Activated T-helper 1 cell treated with anti-CD3 and anti-CD28 coated beads, Interleukin-12 subunit alpha, Interleukin-12 subunit beta, Interleukin-2, Interleukin-4 antibody, amounts not matched to agents 30 ng/mL and 10 ng/mL and 1 ng/mL, durations not matched to agents 14 hours and 24 hours and 36 hours (primary cell): Measurements from ENCODE around the gene FGD3. TPM values are rescaled to one million over a fixed set of nuclear protein-coding genes. Genes with fewer than 3 reads are reported as not detected.
A peak's percentile ranks its signal among the peaks of the same experiment; 100 is the strongest.
"Not testable (repeated sequence)": the region's sequence is repeated elsewhere in the genome, so short reads cannot be mapped to it uniquely, and the experiment has no call there.

ENCODE experiments used
- DNase-seq: peaks from one replicate; pipeline ENCODE4 v3.0.0; 2021; ENCODE audit warnings: low spot score
- H3K27ac Mint-ChIP-seq: one replicate; pipeline ENCODE4 v1.8.0; 2021; ENCODE audit warnings: mild to moderate bottlenecking, mixed read lengths
- H3K27me3 Mint-ChIP-seq: one replicate; pipeline ENCODE4 v1.8.0; 2022; ENCODE audit warnings: mild to moderate bottlenecking, moderate library complexity, mixed read lengths; ENCODE audit not compliant: insufficient read depth
- H3K36me3 Mint-ChIP-seq: one replicate; pipeline ENCODE4 v1.8.0; 2021; ENCODE audit warnings: low read depth, mixed read lengths
- H3K4me1 Mint-ChIP-seq: one replicate; pipeline ENCODE4 v1.8.0; 2021; ENCODE audit warnings: low read depth, mixed read lengths
- H3K4me3 Mint-ChIP-seq: one replicate; pipeline ENCODE4 v1.8.0; 2021; ENCODE audit warnings: mild to moderate bottlenecking, moderate library complexity, mixed read lengths
- H3K9me3 Mint-ChIP-seq: one replicate; pipeline ENCODE4 v1.8.0; 2021; ENCODE audit warnings: mixed read lengths
- intact Hi-C: fragments of 100-400 bp; cut with micrococcal nuclease; formaldehyde crosslinking; loops from one replicate; pipeline ENCODE4 v1.15.1; 2024
- total RNA-seq: library from RNA; stranded (reverse); gene quantifications from 2 replicates; pipeline ENCODE4 v1.2.3, GENCODE V29; 2022

FGD3 gene
- total RNA-seq, 1 donor from 2014 or later, result 43.9 TPM

- intact Hi-C loops, result loop anchor here (10.0 kb wide), 1 partner anchor 296 kb away; no protein-coding TSS in a partner anchor
- Mint-ChIP-seq H3K9me3 (no peaks in the 10 kb centered on the region), H3K27ac (no peak overlapping the region), H3K4me3 (no peak overlapping the region), H3K4me1 (peaks cover 11% of the 10 kb centered on the region), H3K27me3 (no peaks in the 10 kb centered on the region), H3K36me3 (peaks cover 31% of the 10 kb centered on the region)
- DNase-seq, result no peak
Measured at GRCh38 chr9:93008457-93008856, 61.1 kb downstream of the FGD3 start.

GRCh38 chr9:93009337-93010015, 62.2 kb downstream of the FGD3 start:
- H3K36me3 Mint-ChIP-seq, result peaks cover 32% of the 10 kb centered on the region
- no peak overlapping the region for H3K4me3 Mint-ChIP-seq
- H3K9me3 Mint-ChIP-seq, result no peaks in the 10 kb centered on the region
- no peaks in the 10 kb centered on the region for H3K27me3 Mint-ChIP-seq
- intact Hi-C loops, result loop anchor here (10.0 kb wide), 1 partner anchor 295 kb away; no protein-coding TSS in a partner anchor
- no peak overlapping the region for H3K27ac Mint-ChIP-seq
- H3K4me1 Mint-ChIP-seq, result peaks cover 1% of the 10 kb centered on the region
- no peak for DNase-seq

- DNase-seq, result no peak
- Mint-ChIP-seq H3K27me3 (no peaks in the 10 kb centered on the region), H3K9me3 (no peaks in the 10 kb centered on the region), H3K4me1 (no peaks in the 10 kb centered on the region), H3K27ac (no peak overlapping the region), H3K36me3 (peaks cover 32% of the 10 kb centered on the region), H3K4me3 (no peak overlapping the region)
- intact Hi-C loops, result no loop called here
Measured at GRCh38 chr9:93010056-93010455, 62.7 kb downstream of the FGD3 start.

GRCh38 chr9:93010704-93011103, 63.4 kb downstream of the FGD3 start:
- Mint-ChIP-seq H3K4me3 (no peak overlapping the region), H3K27me3 (no peaks in the 10 kb centered on the region), H3K9me3 (no peaks in the 10 kb centered on the region), H3K27ac (peak overlapping the region; percentile 13), H3K4me1 (no peaks in the 10 kb centered on the region), H3K36me3 (peaks cover 33% of the 10 kb centered on the region)
- DNase-seq, result no peak
- intact Hi-C loops, result no loop called here

GRCh38 chr9:93011114-93011513, 63.8 kb downstream of the FGD3 start:
- H3K9me3 Mint-ChIP-seq, result no peaks in the 10 kb centered on the region
- H3K4me3 Mint-ChIP-seq, result no peak overlapping the region
- intact Hi-C loops, result no loop called here
- peaks cover 35% of the 10 kb centered on the region for H3K36me3 Mint-ChIP-seq
- no peaks in the 10 kb centered on the region for H3K4me1 Mint-ChIP-seq
- H3K27me3 Mint-ChIP-seq, result no peaks in the 10 kb centered on the region
- no peak overlapping the region for H3K27ac Mint-ChIP-seq
- no peak for DNase-seq

- intact Hi-C loops, result no loop called here
- no peaks in the 10 kb centered on the region for H3K27me3 Mint-ChIP-seq
- no peak for DNase-seq
Measured at GRCh38 chr9:93012963-93013855, 65.9 kb downstream of the FGD3 start.

GRCh38 chr9:93013856-93014582, 66.7 kb downstream of the FGD3 start:
- peaks cover 38% of the 10 kb centered on the region for H3K36me3 Mint-ChIP-seq
- no peak for DNase-seq

More at GRCh38 chr9:93012963-93013855, 65.9 kb downstream of the FGD3 start:
- Mint-ChIP-seq H3K36me3 (peaks cover 39% of the 10 kb centered on the region), H3K9me3 (no peaks in the 10 kb centered on the region), H3K4me1 (no peaks in the 10 kb centered on the region), H3K4me3 (no peak overlapping the region), H3K27ac (no peak overlapping the region)

GRCh38 chr9:93015190-93015589, 67.9 kb downstream of the FGD3 start:
- H3K9me3 Mint-ChIP-seq, H3K4me3 Mint-ChIP-seq, H3K4me1 Mint-ChIP-seq, DNase-seq, intact Hi-C loops, H3K27me3 Mint-ChIP-seq, H3K27ac Mint-ChIP-seq: not testable (repeated sequence)
- H3K36me3 Mint-ChIP-seq, result peaks cover 43% of the 10 kb centered on the region

More at GRCh38 chr9:93013856-93014582, 66.7 kb downstream of the FGD3 start:
- H3K27ac Mint-ChIP-seq, result no peak overlapping the region
- H3K9me3 Mint-ChIP-seq, result no peaks in the 10 kb centered on the region
- no peaks in the 10 kb centered on the region for H3K4me1 Mint-ChIP-seq
- no peaks in the 10 kb centered on the region for H3K27me3 Mint-ChIP-seq
- no peak overlapping the region for H3K4me3 Mint-ChIP-seq
- intact Hi-C loops, result no loop called here

- H3K9me3 Mint-ChIP-seq, result no peaks in the 10 kb centered on the region
- H3K27me3 Mint-ChIP-seq, result no peaks in the 10 kb centered on the region
- intact Hi-C loops, result no loop called here
- H3K36me3 Mint-ChIP-seq, result peaks cover 49% of the 10 kb centered on the region
- no peak for DNase-seq
- peaks cover 13% of the 10 kb centered on the region for H3K4me1 Mint-ChIP-seq
- H3K27ac Mint-ChIP-seq, result no peak overlapping the region
- no peak overlapping the region for H3K4me3 Mint-ChIP-seq
Measured at GRCh38 chr9:93017621-93018020, 70.3 kb downstream of the FGD3 start.

GRCh38 chr9:93020151-93020550, 72.8 kb downstream of the FGD3 start:
- intact Hi-C loops, result no loop called here
- Mint-ChIP-seq H3K27ac (no peak overlapping the region), H3K9me3 (no peaks in the 10 kb centered on the region), H3K36me3 (peaks cover 41% of the 10 kb centered on the region), H3K27me3 (no peaks in the 10 kb centered on the region), H3K4me1 (peaks cover 30% of the 10 kb centered on the region), H3K4me3 (no peak overlapping the region)
- DNase-seq, result no peak

- H3K27ac Mint-ChIP-seq, result peak overlapping the region; percentile 73
- H3K4me1 Mint-ChIP-seq, result peaks cover 35% of the 10 kb centered on the region
- DNase-seq, result peak; percentile 39
Measured at GRCh38 chr9:93020771-93021670, 73.7 kb downstream of the FGD3 start.

GRCh38 chr9:93022066-93022465, 74.7 kb downstream of the FGD3 start:
- no peaks in the 10 kb centered on the region for H3K27me3 Mint-ChIP-seq
- H3K4me3 Mint-ChIP-seq, result no peak overlapping the region
- H3K4me1 Mint-ChIP-seq, result peaks cover 36% of the 10 kb centered on the region
- intact Hi-C loops, result no loop called here
- no peaks in the 10 kb centered on the region for H3K9me3 Mint-ChIP-seq
- H3K27ac Mint-ChIP-seq, result no peak overlapping the region
- peaks cover 39% of the 10 kb centered on the region for H3K36me3 Mint-ChIP-seq
- no peak for DNase-seq

More at GRCh38 chr9:93020771-93021670, 73.7 kb downstream of the FGD3 start:
- no peaks in the 10 kb centered on the region for H3K27me3 Mint-ChIP-seq
- H3K9me3 Mint-ChIP-seq, result no peaks in the 10 kb centered on the region
- no peak overlapping the region for H3K4me3 Mint-ChIP-seq
- peaks cover 40% of the 10 kb centered on the region for H3K36me3 Mint-ChIP-seq
- intact Hi-C loops, result no loop called here
